ENCODE results near the gene RMDN3. TPM values are rescaled to one million over a fixed set of nuclear protein-coding genes. Genes with fewer than 3 reads are reported as not detected.

RMDN3 gene
- total RNA-seq, 2 experiments from 2014 or later = 17.8 to 19.2 TPM

GRCh38 chr15:40743921-40744814 is 10.9 kb downstream of the RMDN3 start:
- Mint-ChIP-seq H3K4me3 (no peak overlapping the region), H3K9me3 (no peaks in the 10 kb centered on the region), H3K27ac (peak overlapping the region; percentile 48), H3K4me1 (ENCODE audit: low read depth) (peaks cover 15% of the 10 kb centered on the region), H3K27me3 (ENCODE audit: low read depth) (no peaks in the 10 kb centered on the region), H3K36me3 (ENCODE audit: low read depth) (peaks cover 14% of the 10 kb centered on the region)
- CTCF ChIA-PET = interaction anchor here (1.0 to 7.0 kb wide), 4 partner anchors 14 to 44 kb away, joined by 3 to 32 read pairs (median 3); no protein-coding TSS in a partner anchor
- DNase-seq = peak; percentile 81
- intact Hi-C loops (cut with micrococcal nuclease) = loop anchor here (1.0 to 2.0 kb wide), 4 partner anchors 11 to 150 kb away; partner anchors contain the start of genes RAD51, RMDN3 and VPS18

- CTCF ChIA-PET = interaction anchor here (0.6 to 7.0 kb wide), 4 partner anchors 39 to 334 kb away, joined by 3 to 32 read pairs (median 4); no protein-coding TSS in a partner anchor
- peaks cover 15% of the 10 kb centered on the region for H3K4me1 Mint-ChIP-seq (ENCODE audit: low read depth)
- H3K27ac Mint-ChIP-seq = peak overlapping the region; percentile 48
- H3K27me3 Mint-ChIP-seq (ENCODE audit: low read depth) = no peaks in the 10 kb centered on the region
- no peak for DNase-seq
- intact Hi-C loops (cut with micrococcal nuclease) = loop anchor here (2.0 kb wide), 1 partner anchor 65 kb away; no protein-coding TSS in a partner anchor
- no peaks in the 10 kb centered on the region for H3K9me3 Mint-ChIP-seq
- no peak overlapping the region for H3K4me3 Mint-ChIP-seq
- H3K36me3 Mint-ChIP-seq (ENCODE audit: low read depth) = peaks cover 14% of the 10 kb centered on the region
Measured at GRCh38 chr15:40743485-40743901, 11.6 kb downstream of the RMDN3 start.

GRCh38 chr15:40739854-40740253 is 15.2 kb downstream of the RMDN3 start:
- Mint-ChIP-seq H3K9me3 (no peaks in the 10 kb centered on the region), H3K4me1 (ENCODE audit: low read depth) (peaks cover 12% of the 10 kb centered on the region), H3K36me3 (ENCODE audit: low read depth) (peaks cover 24% of the 10 kb centered on the region), H3K27ac (no peak overlapping the region), H3K27me3 (ENCODE audit: low read depth) (no peaks in the 10 kb centered on the region), H3K4me3 (no peak overlapping the region)
- intact Hi-C loops (cut with micrococcal nuclease) = no loop called here
- DNase-seq = no peak
- CTCF ChIA-PET = interaction anchor here (0.6 to 1.8 kb wide), 5 partner anchors 42 to 156 kb away, joined by 3 to 4 read pairs (median 3); no protein-coding TSS in a partner anchor

- no peak overlapping the region for H3K4me3 Mint-ChIP-seq
- CTCF ChIA-PET = interaction anchor here (0.6 to 1.8 kb wide), 5 partner anchors 43 to 157 kb away, joined by 3 to 4 read pairs (median 3); no protein-coding TSS in a partner anchor
- intact Hi-C loops (cut with micrococcal nuclease) = no loop called here
- H3K36me3 Mint-ChIP-seq (ENCODE audit: low read depth) = peaks cover 22% of the 10 kb centered on the region
- DNase-seq = no peak
- H3K27ac Mint-ChIP-seq = no peak overlapping the region
- H3K27me3 Mint-ChIP-seq (ENCODE audit: low read depth) = no peaks in the 10 kb centered on the region
- peaks cover 8% of the 10 kb centered on the region for H3K4me1 Mint-ChIP-seq (ENCODE audit: low read depth)
- H3K9me3 Mint-ChIP-seq = no peaks in the 10 kb centered on the region
Measured at GRCh38 chr15:40739047-40739446, 16.0 kb downstream of the RMDN3 start.

- Mint-ChIP-seq H3K36me3 (ENCODE audit: low read depth) (peaks cover 24% of the 10 kb centered on the region), H3K9me3 (no peaks in the 10 kb centered on the region), H3K4me3 (no peak overlapping the region), H3K27me3 (ENCODE audit: low read depth) (no peaks in the 10 kb centered on the region), H3K27ac (peak overlapping the region; percentile 21), H3K4me1 (ENCODE audit: low read depth) (no peaks in the 10 kb centered on the region)
- intact Hi-C loops (cut with micrococcal nuclease) = no loop called here
- CTCF ChIA-PET = interaction anchor here (0.6 to 1.8 kb wide), 3 partner anchors 42 to 120 kb away, joined by 3 to 4 read pairs (median 3); partner anchors contain the start of gene RAD51
- no peak for DNase-seq
Measured at GRCh38 chr15:40737048-40737447, 18.0 kb downstream of the RMDN3 start.

GRCh38 chr15:40736575-40736974 is 18.5 kb downstream of the RMDN3 start:
- DNase-seq = no peak
- CTCF ChIA-PET = interaction anchor here (1.8 kb wide), 1 partner anchor 121 kb away, joined by 4 read pairs; no protein-coding TSS in a partner anchor
- peak overlapping the region; percentile 21 for H3K27ac Mint-ChIP-seq

GRCh38 chr15:40731034-40731433 is 24.0 kb downstream of the RMDN3 start:
- Mint-ChIP-seq H3K4me1 (ENCODE audit: low read depth) (no peaks in the 10 kb centered on the region), H3K27me3 (ENCODE audit: low read depth) (no peaks in the 10 kb centered on the region), H3K27ac (no peak overlapping the region), H3K36me3 (ENCODE audit: low read depth) (peaks cover 44% of the 10 kb centered on the region), H3K4me3 (no peak overlapping the region), H3K9me3 (no peaks in the 10 kb centered on the region)
- DNase-seq = no peak
- CTCF ChIA-PET = interaction anchor here (1.0 kb wide), 1 partner anchor 51 kb away, joined by 3 read pairs; no protein-coding TSS in a partner anchor
- intact Hi-C loops (cut with micrococcal nuclease) = no loop called here

More at GRCh38 chr15:40736575-40736974, 18.5 kb downstream of the RMDN3 start:
- Mint-ChIP-seq H3K36me3 (ENCODE audit: low read depth) (peaks cover 27% of the 10 kb centered on the region), H3K9me3 (no peaks in the 10 kb centered on the region), H3K27me3 (ENCODE audit: low read depth) (no peaks in the 10 kb centered on the region), H3K4me1 (ENCODE audit: low read depth) (no peaks in the 10 kb centered on the region), H3K4me3 (no peak overlapping the region)
- intact Hi-C loops (cut with micrococcal nuclease) = no loop called here

GRCh38 chr15:40723919-40724318 is 31.1 kb downstream of the RMDN3 start:
- Mint-ChIP-seq H3K27ac (no peak overlapping the region), H3K36me3 (ENCODE audit: low read depth) (peaks cover 32% of the 10 kb centered on the region), H3K27me3 (ENCODE audit: low read depth) (no peaks in the 10 kb centered on the region), H3K4me1 (ENCODE audit: low read depth) (peaks cover 14% of the 10 kb centered on the region), H3K4me3 (no peak overlapping the region), H3K9me3 (no peaks in the 10 kb centered on the region)
- CTCF ChIA-PET = interaction anchor here (1.0 to 1.1 kb wide), 2 partner anchors 15 to 80 kb away, joined by 3 to 4 read pairs; no protein-coding TSS in a partner anchor
- DNase-seq = no peak
- intact Hi-C loops (cut with micrococcal nuclease) = no loop called here

GRCh38 chr15:40722934-40723333 is 32.1 kb downstream of the RMDN3 start:
- H3K4me1 Mint-ChIP-seq (ENCODE audit: low read depth) = peaks cover 14% of the 10 kb centered on the region
- DNase-seq = no peak
- H3K27ac Mint-ChIP-seq = no peak overlapping the region
- no peak overlapping the region for H3K4me3 Mint-ChIP-seq
- H3K27me3 Mint-ChIP-seq (ENCODE audit: low read depth) = no peaks in the 10 kb centered on the region
- intact Hi-C loops (cut with micrococcal nuclease) = no loop called here
- H3K9me3 Mint-ChIP-seq = no peaks in the 10 kb centered on the region
- H3K36me3 Mint-ChIP-seq (ENCODE audit: low read depth) = peaks cover 30% of the 10 kb centered on the region
- CTCF ChIA-PET = interaction anchor here (1.0 to 1.1 kb wide), 3 partner anchors 14 to 136 kb away, joined by 3 to 4 read pairs (median 4); no protein-coding TSS in a partner anchor

GRCh38 chr15:40722354-40722753 is 32.7 kb downstream of the RMDN3 start:
- H3K4me3 Mint-ChIP-seq = no peak overlapping the region
- CTCF ChIA-PET = interaction anchor here (0.6 to 1.1 kb wide), 3 partner anchors 60 to 158 kb away, joined by 3 to 4 read pairs (median 3); no protein-coding TSS in a partner anchor
- DNase-seq = no peak
- peaks cover 14% of the 10 kb centered on the region for H3K4me1 Mint-ChIP-seq (ENCODE audit: low read depth)
- H3K27ac Mint-ChIP-seq = no peak overlapping the region
- no peaks in the 10 kb centered on the region for H3K27me3 Mint-ChIP-seq (ENCODE audit: low read depth)
- no peaks in the 10 kb centered on the region for H3K9me3 Mint-ChIP-seq
- H3K36me3 Mint-ChIP-seq (ENCODE audit: low read depth) = peaks cover 33% of the 10 kb centered on the region
- intact Hi-C loops (cut with micrococcal nuclease) = no loop called here

GRCh38 chr15:40721701-40722100 is 33.4 kb downstream of the RMDN3 start:
- intact Hi-C loops (cut with micrococcal nuclease) = no loop called here
- Mint-ChIP-seq H3K27ac (no peak overlapping the region), H3K4me3 (no peak overlapping the region), H3K36me3 (ENCODE audit: low read depth) (peaks cover 35% of the 10 kb centered on the region), H3K27me3 (ENCODE audit: low read depth) (no peaks in the 10 kb centered on the region), H3K4me1 (ENCODE audit: low read depth) (peaks cover 14% of the 10 kb centered on the region), H3K9me3 (no peaks in the 10 kb centered on the region)
- CTCF ChIA-PET = interaction anchor here (0.6 to 1.1 kb wide), 2 partner anchors 61 to 158 kb away, joined by 3 read pairs; no protein-coding TSS in a partner anchor
- DNase-seq = no peak

- DNase-seq = no peak
- no peak overlapping the region for H3K27ac Mint-ChIP-seq
- H3K4me3 Mint-ChIP-seq = no peak overlapping the region
- no peaks in the 10 kb centered on the region for H3K27me3 Mint-ChIP-seq (ENCODE audit: low read depth)
- H3K9me3 Mint-ChIP-seq = no peaks in the 10 kb centered on the region
- intact Hi-C loops (cut with micrococcal nuclease) = no loop called here
- CTCF ChIA-PET = no interaction called here
- no peaks in the 10 kb centered on the region for H3K4me1 Mint-ChIP-seq (ENCODE audit: low read depth)
- peaks cover 50% of the 10 kb centered on the region for H3K36me3 Mint-ChIP-seq (ENCODE audit: low read depth)
Measured at GRCh38 chr15:40716165-40716564, 38.9 kb downstream of the RMDN3 start.

All from activated naive CD4-positive, alpha-beta T cell treated with anti-CD3 and anti-CD28 coated beads for 36 hours (primary cell).